SKM-1 treated with dmso at 0.1 percent for 144 hours (cell line): Measurements from ENCODE around the gene NOS1AP.

ENCODE experiments used
- DNase-seq: peaks from one replicate; lab custom pipeline; 2025; ENCODE audit not compliant: unreplicated experiment; lab: John Stamatoyannopoulos, UW

Gene NOS1AP

DNA sequence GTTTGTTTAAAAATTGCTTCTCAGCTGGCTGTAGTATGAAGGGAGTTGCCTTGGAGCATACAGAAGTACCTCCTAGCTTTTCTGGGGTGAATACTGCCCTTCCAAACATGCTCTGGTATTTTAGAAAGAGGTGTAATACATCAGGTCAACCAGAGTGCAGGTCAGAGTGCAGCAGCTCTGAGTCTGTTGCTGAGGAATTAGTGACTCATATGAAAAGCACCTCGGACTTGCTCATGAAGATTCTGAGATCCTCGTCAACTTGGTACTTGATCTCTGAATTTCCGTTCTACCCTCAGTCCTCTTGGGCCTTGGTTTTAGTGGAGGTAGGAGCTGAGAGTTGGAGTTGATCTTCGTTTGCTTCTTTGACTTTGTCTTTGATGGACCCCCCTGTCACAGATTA lies 67.3 kb downstream of the NOS1AP start:
- no peak for DNase-seq

DNA sequence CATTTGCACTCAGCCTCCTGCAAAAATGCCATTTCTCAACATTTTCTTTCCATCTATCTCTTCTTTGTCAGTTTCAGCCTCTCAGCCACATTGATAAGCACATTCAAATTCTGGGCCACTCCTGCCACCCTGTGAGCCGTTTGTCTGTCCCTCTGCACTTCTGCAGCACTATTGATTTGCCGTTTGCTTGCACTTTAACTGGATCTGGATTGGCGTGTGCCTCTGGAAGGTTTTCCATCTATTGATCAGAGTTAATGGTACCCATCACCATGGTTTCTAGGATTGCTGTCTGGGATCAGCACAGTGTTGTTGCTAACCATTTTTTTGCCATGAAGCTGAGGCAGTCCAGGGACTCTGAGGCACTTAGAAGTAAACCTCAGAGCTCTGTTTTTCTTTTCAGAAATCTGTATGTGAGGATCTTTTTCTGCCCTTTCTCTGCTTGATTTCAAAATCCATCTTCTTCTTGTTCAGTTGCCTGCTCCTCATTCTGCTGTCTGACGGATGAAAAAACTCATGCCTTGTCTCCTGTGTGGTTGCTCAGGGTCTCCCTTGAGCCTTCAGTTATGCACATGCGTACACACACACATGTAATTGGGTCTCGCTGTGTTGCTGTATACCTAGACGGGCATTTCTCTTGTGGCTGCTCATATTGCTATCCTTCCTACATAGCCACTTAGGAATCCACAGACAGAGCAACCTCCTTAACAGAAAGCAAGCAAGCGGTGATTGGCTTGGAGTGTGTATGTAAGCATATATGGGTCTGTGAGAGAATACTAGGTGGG lies 67.9 kb downstream of the NOS1AP start:
- DNase-seq, result no peak

DNA sequence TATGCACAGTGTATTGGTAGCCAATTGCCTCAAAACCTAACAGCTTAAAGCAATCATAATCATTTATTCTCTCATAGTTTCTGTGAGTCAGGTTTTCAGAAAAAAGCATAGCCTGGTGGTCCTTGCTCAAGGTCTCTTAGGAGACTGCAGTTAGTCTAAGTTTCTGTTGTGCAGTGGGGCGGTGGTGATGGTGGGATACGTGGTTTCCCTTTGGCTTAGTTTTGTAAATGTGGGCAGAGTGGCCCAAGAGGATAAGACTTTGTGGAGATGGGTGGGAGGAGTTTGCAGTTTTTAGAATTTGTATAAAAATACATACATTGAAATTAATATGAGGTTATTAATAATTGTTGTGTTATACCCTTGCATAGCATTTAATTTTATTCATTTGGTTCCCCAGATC lies 68.6 kb downstream of the NOS1AP start:
- no peak for DNase-seq

DNA sequence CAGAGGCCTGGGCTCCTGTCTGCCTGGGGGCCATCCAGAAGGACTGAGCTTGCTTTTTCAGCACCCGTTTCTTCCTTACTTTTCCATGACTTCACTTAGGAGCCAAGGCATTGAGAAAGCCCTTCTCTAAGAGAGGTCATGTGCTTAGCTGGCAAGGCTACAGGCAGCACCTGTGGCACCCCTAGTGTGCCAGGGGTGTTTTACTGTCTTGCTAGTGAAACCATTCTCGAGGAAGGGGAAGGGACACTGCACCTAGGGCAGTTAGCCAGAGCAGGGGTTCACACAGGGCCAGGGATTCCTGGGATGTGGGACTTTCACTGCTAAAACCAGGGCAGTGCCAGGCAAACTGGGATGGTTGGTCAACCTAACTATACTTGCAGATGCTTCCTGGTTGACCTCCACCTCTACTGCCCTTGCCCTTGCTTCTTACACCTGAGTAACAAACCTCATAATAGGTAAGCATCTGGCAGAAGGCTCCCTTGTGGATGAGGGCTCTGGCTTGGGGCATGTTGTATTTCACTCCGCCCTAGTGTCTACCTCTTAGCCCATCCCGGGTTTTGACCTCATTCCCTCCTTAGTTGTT lies 69.2 kb downstream of the NOS1AP start:
- DNase-seq, result no peak

DNA sequence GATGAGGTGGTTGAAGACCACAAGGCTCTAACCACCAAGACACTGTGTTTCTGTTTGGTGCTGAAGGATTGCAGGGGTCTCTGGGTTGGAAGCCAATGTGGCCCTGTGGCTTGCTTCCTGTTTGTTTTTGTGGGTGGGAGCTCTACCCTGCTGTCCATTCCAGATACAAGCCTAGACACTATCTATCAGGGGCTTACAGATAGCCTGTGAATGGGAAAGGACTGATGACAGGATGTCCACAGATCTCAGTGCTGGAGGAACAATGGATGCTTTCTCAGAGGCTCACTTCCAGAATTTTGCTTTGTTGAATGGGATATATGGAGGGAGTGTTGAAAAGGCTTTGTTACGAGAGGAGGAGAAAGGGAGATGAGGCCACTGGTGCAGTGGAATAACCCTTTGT lies 69.7 kb downstream of the NOS1AP start:
- DNase-seq, result no peak

DNA sequence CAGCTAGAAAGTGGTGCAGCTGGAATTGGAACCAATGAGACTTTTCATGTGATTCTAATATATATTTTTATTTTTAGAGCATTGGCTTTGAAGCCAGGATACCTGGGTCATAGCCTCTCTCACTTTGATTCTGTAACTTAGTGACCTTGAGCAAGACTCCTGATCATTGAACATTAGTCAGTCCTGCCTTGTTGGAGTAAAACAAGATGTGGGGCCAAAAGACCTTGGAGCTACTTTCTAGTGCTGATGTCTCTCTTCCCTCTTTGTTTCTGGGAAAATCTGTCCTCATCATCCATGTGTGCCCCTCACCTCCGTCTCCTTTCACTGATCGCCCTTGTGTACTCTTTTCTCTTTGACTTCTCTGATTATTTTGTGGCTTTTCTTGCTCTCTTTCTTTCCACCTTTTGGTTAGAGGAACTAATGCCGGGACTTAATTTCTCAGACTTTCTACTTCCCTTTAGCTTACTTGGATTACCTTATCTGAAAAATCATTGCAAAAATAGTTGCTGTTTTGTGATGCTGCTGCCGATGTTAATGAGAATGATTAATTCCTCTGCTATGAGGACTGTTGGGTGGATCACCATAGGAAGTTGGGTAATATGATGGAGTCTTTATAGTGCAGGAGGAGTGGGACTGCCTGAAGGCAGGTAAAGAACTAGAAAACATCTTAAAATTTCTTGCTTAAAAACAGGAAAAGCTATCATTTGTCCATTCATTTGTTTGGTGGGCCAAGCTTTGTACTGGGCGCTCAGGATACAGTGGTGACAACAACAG lies 72.0 kb downstream of the NOS1AP start:
- peak; percentile 43 for DNase-seq

DNA sequence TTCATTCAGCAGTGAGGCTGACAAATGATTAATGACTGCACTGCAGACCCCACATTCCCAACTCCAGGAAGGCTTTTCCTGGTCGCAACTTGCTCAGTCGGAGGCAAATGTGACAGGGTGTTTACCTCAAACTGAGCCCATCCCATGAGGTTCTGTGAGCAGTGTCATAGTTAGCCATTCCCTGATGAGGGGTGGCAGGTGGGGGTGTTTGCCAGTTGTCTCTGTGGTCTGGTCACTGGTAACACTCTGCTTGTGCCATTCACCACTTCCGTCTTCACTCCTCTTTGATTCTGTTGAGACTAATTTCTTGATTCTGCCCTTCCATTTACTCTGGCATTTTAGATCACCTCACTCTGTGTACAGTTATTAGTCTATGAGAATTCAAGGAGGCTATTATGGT lies 73.5 kb downstream of the NOS1AP start:
- no peak for DNase-seq

DNA sequence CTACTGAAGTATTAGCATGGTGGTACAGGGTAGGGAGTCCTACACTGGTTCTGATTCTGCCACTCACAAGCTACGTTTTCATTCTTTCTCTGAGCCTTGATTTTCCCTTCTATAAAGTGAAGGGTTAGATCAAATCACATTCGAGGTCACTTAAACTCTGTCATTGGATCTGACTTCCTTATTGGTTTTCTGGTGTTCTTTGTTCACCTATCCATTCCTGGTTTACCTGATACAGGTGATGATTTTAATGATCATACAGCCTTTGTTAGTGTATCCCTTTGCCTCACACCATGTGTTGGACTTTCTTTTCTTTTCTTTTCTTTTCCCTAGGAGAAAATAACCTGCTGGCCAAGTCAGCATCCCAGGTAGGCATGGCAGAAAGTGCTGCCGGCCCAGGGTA lies 74.8 kb downstream of the NOS1AP start:
- no peak for DNase-seq

DNA sequence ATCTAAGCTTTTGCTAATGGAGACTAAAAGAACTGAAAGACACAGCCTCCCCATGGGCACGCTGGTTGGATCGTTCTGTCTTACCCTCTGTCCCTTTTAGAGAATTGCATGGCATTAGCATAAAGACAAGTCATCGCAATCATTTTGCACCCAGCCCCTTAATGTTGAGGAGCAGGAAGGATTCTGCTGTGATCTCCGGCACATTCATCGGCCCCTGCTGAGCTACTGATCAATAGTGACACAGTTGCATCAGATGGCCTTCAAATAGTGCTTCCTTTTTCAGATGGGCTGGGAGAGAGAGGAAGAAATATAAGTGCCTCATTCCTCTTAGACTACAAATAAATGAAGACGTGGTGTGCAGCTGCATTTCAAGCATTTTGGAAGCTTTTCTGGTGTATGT lies 75.4 kb downstream of the NOS1AP start:
- no peak for DNase-seq

DNA sequence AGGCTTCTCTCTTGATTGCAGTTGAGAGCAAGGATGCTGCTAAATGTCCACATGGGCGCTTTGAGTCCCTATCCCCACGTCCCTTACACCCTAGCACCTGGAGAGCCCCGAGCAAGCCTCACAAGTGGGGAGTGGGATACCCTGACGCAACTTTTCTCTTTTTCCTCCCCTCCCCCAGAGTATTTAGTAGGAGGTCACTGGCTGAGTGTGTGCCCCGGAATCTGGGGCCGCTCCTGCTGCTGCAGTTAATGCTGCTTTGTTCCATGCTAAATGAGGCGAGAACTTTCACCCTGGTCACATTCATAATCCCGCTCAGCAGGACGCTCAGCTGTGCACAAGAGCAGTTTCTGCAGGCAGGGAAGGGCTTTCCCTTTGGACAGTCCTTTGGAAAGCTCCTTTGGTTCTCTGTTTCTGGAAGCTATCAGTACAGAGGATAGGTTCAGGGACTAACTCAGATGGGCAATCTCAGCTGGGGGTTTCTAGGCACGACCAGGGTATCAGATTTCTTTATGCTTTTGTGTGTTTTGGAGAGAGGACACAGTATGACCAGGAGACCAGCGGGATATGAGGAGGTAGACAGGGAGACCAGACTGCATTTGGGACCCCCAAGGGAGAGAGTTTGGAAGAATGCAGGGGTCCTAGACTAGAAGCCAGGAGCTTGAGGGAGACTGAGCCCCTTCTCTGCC lies 75.9 kb downstream of the NOS1AP start:
- DNase-seq, result no peak

DNA sequence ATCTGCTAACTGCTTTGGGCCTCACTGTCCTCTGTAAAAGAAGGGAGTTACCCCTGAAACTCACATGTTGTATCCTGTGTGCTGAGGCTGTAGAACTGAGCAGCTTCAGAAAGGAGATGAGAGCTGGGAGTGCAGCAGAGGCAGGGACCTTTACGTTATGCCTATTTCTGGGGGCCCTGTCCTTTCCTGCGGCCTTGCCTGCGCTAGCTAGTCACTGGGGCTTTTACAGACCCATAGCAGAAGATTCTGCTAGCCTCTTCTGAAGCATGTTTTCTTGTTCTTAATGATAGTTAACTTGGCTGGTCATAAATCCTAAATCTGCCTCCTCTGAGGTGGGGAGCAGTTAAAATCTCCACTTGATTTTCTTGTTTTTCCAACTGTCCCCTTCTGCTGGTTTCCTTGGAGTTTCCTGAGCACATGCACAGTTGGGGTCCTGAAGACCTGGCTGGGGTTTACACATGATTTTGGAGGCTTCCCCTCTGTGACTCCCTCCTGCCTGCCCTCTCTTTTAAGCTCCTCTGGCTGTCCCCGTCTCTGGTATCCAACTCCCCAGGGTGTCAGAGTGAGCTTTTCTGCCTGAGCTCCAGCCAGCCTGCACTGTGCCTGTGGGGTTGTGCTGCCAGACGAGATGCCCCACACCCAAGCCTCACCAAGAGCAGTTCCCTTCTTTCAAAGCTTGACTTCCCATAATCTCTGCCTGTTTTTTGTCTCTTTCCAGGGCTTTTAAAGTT lies 76.6 kb downstream of the NOS1AP start:
- DNase-seq, result no peak

DNA sequence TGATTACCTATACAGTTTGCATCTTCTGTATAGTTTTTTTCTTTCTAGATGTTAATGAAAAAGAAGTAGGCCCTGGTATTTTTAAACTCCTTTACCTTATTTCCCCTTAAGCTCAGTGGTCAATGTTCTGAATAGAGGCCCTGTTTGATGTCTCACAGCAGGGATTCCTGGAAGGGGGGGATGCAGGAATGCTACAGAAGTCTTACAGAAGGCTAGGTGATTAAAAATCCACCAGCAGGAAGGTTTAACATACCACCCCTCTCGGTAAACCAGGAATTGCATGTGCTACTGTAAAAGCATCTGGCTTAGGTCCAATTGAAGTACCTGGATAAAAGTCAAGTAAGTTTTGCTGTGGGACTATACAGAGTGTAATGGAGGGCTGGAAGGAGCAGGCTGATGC lies 78.3 kb downstream of the NOS1AP start:
- DNase-seq, result no peak

DNA sequence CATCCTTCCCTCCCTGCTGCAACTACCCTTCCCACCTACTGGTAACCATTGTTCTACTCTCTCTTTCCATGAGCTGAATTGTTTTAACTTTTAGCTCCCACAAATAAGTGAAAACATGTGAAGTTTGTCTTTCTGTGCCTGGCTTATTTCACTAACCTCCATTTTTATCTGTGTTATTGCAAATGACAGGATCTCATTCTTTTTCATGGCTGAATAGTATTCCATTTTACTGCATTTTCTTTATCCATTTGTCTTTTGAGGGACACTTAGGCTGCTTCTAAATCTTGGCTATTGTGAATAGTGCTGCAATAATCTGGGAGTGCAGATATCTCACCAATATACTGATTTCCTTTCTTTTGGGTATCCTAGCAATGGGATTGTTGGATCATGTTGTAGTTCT lies 80.6 kb downstream of the NOS1AP start:
- no peak for DNase-seq

DNA sequence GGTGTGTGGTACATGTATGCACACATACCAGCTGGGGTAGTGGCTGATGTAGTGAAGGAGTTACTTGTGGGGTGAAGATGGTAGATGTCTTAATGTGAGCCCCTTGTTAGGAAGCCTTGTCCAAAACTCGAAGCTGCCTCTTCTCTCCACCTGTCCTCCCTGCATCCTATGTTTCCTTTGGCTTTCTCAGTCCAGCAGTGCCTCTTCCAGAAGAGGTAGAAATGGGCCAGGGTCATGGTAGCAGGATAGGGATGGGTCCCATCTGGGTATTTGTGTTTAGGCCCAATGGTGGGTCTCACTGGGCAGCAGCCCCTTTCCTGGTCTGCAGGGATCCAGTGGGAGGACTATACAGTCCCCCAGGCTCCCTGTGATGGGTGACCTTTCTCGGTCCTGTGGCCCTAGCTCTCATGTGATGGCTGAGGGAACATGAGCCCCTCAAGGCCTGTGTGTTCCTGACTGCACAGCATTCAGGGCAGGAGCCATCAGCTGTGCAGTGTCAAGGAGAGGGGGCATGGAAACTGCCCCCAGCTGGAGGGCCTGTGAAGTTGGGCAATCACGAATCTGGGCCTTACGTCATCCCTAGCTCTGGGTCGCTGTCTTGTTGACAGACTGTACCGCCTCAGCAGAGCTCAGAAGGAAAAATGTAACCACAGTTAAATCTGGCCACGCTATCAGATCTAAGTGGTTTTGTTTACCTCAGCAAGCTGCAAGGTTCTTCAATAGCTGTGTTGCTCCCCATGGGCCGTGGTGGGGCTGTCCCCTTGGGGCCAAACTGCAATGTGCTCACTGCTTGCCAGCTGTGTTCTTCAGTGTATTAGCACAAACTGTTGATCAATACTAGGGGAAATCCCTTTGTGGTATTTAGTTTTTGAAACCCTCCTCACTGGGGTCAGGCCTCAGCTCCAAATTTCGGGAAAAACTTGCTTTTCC lies 82.7 kb downstream of the NOS1AP start:
- DNase-seq, result peak; percentile 75

DNA sequence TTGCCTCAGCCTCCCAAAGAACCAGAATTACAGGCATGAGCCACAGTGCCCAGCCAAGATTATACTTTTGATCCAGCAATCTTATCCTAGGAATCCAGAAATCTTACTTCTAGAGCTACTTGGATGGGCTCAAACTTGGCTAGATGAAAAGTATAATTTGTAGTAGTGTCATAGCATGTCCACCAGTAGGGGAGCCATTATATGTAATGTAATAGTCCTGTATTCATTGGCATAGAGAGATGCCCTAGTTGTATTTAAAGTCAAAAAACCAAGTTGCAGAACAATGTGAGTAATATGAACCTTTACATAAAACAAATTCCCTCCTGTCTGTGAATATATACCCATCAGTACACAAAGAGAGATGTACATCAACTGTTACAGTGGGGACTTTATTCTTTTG lies 83.9 kb downstream of the NOS1AP start:
- DNase-seq, result no peak

DNA sequence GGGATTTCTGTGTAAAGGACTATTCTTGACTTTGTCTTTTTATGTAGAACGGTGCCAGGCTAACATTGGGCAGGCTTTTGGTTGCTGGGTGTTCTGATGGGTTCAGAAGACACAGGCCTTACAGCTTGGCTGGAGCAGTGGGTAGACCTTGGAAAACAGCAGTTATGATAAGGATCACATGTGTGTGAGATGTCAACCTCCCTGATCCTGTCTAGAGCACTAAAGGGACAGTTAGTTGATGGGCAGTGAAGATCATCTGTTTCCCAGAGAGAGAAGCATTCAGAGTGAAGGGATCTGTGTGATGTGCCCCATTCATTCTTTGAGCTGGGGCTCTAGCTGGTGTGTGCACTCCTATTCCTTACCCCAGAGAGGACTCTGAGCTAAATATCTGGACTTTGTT lies 88.0 kb downstream of the NOS1AP start:
- DNase-seq, result no peak

DNA sequence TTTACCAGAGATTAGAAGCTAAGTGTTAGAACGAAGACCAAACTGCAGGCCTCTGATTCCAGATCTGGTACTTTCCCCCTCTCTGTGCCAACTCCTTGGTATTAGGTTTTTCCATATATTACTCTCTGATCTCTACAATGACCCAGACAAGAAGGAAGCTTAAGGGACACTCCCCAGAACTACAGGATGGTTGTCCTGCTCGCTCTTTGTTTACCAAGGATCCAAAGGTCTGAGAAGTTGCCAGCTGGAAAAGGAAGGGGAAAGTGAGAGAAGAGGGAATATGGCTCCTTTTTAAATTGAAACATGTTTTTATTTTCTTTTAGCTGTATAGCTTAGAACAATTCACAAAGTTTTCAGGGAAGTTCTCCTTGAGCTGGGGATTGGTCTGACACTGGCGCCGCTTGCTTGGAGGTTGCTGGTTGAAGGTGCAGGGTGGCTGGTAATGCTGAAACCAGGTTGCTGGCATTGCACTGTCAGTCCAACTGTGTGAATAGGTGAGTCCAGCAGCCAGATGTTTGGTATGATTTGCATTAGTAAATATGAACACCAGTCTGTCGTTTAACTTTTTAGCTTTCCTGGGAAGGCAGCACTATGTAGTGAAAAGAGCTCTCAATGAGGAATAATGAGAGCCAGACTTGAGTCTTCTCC lies 89.3 kb downstream of the NOS1AP start:
- DNase-seq, result no peak

DNA sequence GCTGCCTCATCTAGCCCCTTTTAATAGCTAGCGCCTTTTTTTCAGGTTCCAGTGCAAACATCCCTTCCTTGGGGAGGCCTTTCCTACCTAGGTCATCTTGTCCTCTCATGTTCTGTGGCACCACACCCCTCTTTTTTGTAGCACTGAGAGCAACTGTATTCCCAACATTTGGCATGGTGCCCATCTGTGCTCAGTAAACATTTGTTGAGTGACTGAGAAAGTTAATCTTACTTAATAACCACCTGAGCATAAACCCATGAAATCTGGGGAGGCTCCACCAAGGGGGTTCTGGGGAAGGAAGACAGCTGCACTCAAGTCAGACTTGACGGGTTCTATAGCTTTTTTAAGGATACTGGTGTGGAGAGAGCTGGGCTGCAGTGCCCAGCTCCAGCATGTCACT lies 90.0 kb downstream of the NOS1AP start:
- no peak for DNase-seq

DNA sequence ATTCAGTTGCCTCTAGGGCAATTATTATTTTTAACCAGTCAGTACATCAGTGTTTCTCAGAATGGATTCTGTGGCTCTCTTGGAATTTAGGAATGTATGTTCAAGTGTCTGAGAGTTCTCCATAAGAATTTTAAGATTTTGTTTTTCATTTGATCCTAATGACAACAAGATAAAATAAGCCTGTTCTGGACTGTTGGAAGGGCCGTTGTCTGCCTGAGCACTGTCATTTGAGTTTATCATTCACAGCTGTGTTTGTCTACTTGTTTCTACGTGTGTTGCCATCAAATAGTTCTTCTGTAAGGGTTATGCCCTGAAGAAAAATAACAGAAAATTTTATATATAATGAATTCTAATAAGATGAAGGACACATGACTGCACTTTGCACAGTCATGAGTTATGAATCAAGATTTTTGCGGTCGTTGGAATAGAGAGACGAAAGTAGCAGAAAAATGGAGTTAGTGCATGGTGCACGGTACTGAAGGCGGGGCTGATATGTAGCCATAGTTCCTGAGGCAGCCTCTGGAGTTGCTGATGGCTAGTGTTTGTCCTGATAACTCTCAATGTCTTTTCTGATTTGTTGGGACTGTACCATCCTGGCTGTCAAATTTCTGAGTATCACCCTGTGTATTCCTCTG lies 92.5 kb downstream of the NOS1AP start:
- DNase-seq, result no peak
